ENCODE results near the gene TTF1. TPM values are rescaled to one million over a fixed set of nuclear protein-coding genes. Genes with fewer than 3 reads are reported as not detected.

Gene TTF1
- total and polyA plus RNA-seq, 4 donors, result 10.1 to 17.3 (median 13.3) TPM

DNA sequence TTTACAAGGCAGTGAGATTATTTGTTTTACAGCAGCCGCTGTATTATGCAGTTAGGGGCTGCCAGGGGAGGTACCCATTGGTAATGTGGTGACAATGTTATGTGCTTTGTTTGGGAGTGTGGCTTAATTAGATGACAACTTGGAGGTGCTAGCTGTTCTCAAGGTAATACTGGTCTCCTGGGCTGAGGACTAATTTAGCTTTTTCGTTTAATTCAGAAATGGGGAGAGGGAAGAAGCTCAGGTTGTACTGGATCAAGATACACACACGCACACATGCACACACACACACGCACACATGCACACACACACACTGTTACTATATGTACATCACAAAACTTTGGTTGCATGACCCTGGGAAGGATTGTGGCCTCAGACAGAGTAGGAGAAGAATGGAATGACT lies 41.3 kb upstream of the TTF1 start:
- no peak for DNase-seq
- ATAC-seq (ENCODE audit: insufficient read depth, low FRiP score), result no peak
- H3K27ac ChIP-seq (ENCODE audit: low read depth in 1 of 2, low read length in 1 of 2), result no peak overlapping the region
- H3K9me3 ChIP-seq (ENCODE audit: control insufficient read depth in 4 of 4, insufficient read depth in 3 of 4, low read length in 3 of 4), result no peaks in the 10 kb centered on the region
- H3K9ac ChIP-seq (ENCODE audit: insufficient read depth in 1 of 2, low read length in 2 of 2), result no peak overlapping the region
- 92 to 93% methylated on average over 4 of the region's 4 CpGs for WGBS, 2 donors
- TF ChIP-seq CTCF (IDR thresholded peaks at IDR 0.05; ENCODE audit: control extremely low read depth, extremely low read depth), result no peak
- no peaks in the 10 kb centered on the region for H3K36me3 ChIP-seq (ENCODE audit: control insufficient read depth in 4 of 4, insufficient read depth in 4 of 4, low read length in 4 of 4)
- peaks cover 0 to 9% (median 5%) of the 10 kb centered on the region in 3 donors for H3K27me3 ChIP-seq (ENCODE audit: control insufficient read depth in 3 of 3, insufficient read depth in 3 of 3, low read length in 2 of 3)
- peaks cover 0 to 4% (median 0%) of the 10 kb centered on the region in 5 donors for H3K4me1 ChIP-seq (ENCODE audit: control insufficient read depth in 5 of 5, insufficient read depth in 5 of 5, low read length in 5 of 5)
- H3K4me3 ChIP-seq, result no peak overlapping the region

DNA sequence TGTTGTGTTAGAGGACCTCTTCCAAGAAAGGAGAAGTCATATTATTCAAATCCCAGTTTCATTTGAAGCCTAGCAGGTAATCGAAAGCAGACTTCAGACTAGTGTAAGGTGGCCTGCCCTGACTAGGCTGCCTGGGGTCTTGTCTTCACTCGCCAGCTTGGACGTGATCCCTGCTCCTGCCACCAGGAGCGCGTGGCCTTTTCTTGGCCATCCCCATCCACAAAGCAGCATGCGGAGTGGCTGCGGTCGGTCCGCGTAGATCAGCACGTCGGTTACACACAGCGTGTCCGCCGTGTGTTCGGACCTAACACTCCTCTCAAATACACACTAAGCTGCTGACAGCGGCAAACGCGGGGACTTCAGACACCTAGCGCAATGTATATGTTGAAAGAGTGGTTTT lies 40.7 kb upstream of the TTF1 start:
- no peaks in the 10 kb centered on the region for H3K9me3 ChIP-seq (ENCODE audit: control insufficient read depth in 4 of 4, insufficient read depth in 3 of 4, low read length in 3 of 4)
- no peak overlapping the region for H3K27ac ChIP-seq (ENCODE audit: low read depth in 1 of 2, low read length in 1 of 2)
- H3K9ac ChIP-seq (ENCODE audit: insufficient read depth in 1 of 2, low read length in 2 of 2), result no peak overlapping the region
- ATAC-seq (ENCODE audit: insufficient read depth, low FRiP score) (no peak), DNase-seq (no peak)
- peaks cover 0 to 4% (median 0%) of the 10 kb centered on the region in 5 donors for H3K4me1 ChIP-seq (ENCODE audit: control insufficient read depth in 5 of 5, insufficient read depth in 5 of 5, low read length in 5 of 5)
- no peaks in the 10 kb centered on the region for H3K36me3 ChIP-seq (ENCODE audit: control insufficient read depth in 4 of 4, insufficient read depth in 4 of 4, low read length in 4 of 4)
- H3K27me3 ChIP-seq (ENCODE audit: control insufficient read depth in 3 of 3, insufficient read depth in 3 of 3, low read length in 2 of 3), result peaks cover 0 to 9% (median 5%) of the 10 kb centered on the region in 3 donors
- no peak overlapping the region for H3K4me3 ChIP-seq
- WGBS, 2 donors, result 60 to 63% methylated on average over 20 of the region's 20 CpGs
- no peak for TF ChIP-seq CTCF (IDR thresholded peaks at IDR 0.05; ENCODE audit: control extremely low read depth, extremely low read depth)

GRCh38 chr9:132446887-132447286 lies 40.2 kb upstream of the TTF1 start:
- no peak for DNase-seq
- Histone ChIP-seq H3K9me3 (ENCODE audit: control insufficient read depth in 4 of 4, insufficient read depth in 3 of 4, low read length in 3 of 4) (no peaks in the 10 kb centered on the region), H3K27ac (ENCODE audit: low read depth in 1 of 2, low read length in 1 of 2) (no peak overlapping the region), H3K9ac (ENCODE audit: insufficient read depth in 1 of 2, low read length in 2 of 2) (no peak overlapping the region), H3K27me3 (ENCODE audit: control insufficient read depth in 3 of 3, insufficient read depth in 3 of 3, low read length in 2 of 3) (peaks cover 0 to 9% (median 5%) of the 10 kb centered on the region in 3 donors), H3K36me3 (ENCODE audit: control insufficient read depth in 4 of 4, insufficient read depth in 4 of 4, low read length in 4 of 4) (no peaks in the 10 kb centered on the region), H3K4me1 (ENCODE audit: control insufficient read depth in 5 of 5, insufficient read depth in 5 of 5, low read length in 5 of 5) (peaks cover 0 to 4% (median 0%) of the 10 kb centered on the region in 5 donors), H3K4me3 (no peak overlapping the region)
- TF ChIP-seq CTCF (IDR thresholded peaks at IDR 0.05; ENCODE audit: control extremely low read depth, extremely low read depth), result no peak
- WGBS, 2 donors, result 93 to 95% methylated on average over 3 of the region's 3 CpGs
- no peak for ATAC-seq (ENCODE audit: insufficient read depth, low FRiP score)

Measured in lung (tissue), 12 donors.